Measurements from ENCODE around the gene STN1.

The STN1 gene

DNA sequence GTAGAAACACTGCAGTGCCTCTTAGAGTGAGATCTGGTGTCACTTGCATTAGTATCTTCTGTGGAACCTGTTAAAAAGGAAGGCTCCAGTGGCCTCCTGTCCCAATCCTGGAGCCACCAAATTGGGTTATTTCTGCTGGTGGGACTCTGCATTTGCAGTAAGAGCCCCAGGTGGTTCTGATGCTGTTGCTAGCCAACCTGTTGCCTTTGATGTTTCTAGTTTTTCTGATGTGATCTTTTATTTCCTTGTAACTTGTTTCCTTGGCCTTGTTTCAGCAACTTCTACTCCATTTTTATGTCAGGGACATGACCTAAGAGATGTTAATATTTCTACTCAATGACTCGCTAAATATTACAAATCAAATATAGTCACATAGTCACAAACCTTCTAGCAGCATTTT, 12.5 kb upstream of the STN1 start:
- in situ Hi-C loops (cut with MboI; ENCODE audit: low sequenced_read_pairs): no loop called here

DNA sequence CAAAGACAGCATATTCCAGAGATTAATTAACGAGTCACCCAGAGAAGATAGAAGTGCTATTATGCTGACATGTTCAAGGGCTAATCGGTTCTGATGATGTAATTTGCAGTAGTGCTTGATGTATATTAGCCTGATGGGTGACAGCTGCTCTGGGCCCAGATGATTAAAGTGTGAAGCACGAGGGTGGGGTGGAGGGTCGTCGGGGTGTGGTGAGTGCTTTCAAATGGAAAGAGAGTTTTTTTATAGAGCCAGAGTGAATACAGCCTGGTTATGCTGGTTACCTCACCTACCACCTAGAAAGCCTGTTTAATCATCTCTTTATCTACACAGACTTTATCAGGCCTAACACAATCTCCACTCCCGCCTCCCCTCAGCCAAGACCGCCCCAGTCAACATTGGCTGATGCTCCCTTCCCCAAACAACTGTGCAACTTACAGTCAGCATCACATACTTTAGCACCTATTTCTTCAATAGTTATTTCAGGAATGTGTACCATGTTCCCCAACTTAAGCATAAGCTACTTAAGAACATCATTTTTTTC, 11.5 kb upstream of the STN1 start:
- in situ Hi-C loops (cut with MboI; ENCODE audit: low sequenced_read_pairs): no loop called here

DNA sequence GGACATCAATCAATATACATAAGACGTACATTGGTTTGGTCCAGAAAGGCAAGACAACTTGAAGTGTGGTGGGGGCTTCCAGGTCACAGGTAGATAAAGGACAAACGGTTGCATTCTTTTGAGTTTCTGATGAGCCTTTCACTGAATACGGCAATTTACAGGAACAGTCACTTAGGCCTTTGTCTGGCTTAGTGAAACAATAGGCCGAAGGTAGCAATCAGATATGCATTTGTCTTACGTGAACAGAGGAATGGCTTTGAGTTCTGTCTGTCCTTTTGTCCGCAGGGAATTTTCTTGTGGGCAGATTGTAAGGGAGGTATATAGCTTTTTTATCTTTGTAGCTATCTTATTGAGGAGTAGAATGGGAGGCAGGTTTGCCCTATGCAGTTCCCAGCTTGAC, 10.8 kb upstream of the STN1 start:
- in situ Hi-C loops (cut with MboI; ENCODE audit: low sequenced_read_pairs): no loop called here

DNA sequence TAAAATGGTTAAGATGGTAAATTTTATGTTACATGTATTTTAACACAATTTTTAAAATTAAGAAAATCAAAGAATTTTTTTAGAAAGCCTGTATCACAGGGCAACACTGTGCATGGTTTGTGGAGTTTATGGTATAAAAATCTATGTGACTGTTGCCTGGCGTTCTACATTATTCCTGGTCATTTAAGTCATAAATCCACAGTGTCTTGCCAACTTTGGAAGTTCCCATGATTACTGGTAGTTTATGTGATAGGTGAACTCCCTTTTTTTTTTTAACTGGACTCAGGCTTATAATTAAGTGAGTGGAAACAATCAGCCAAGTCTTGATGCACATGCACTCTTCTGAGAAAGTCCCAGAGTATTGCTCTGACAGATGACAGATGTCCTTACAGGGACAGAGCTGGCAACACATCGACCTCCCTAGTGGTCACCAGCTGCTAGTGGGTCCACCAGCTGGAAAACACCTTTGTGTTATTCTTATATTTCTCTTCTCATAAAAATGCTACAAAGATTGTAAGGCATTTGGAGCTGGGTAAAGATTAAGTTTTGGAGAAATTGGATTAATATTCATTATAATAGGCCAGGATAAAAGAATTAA, 8.8 kb upstream of the STN1 start:
- in situ Hi-C loops (cut with MboI; ENCODE audit: low sequenced_read_pairs): no loop called here

DNA sequence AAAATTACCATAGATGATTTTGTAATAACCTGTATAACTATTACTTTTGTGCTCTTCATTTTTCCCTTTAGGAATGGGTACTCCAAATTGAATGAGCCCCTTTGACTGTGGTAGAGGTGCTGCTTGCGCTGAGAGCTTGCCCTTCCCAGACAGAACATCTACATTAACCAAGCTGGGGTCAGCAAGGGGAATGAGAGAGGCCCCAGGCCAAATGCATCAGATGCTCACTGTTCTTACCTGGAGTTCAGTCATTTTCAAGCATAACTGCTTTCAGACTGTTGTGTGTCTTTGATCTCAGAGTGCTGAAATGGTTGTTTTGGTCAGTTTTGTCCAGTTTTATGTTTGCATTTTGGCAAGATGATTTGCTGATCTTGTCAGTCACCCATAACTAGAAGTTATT, 7.6 kb upstream of the STN1 start:
- in situ Hi-C loops (cut with MboI; ENCODE audit: low sequenced_read_pairs): no loop called here

DNA sequence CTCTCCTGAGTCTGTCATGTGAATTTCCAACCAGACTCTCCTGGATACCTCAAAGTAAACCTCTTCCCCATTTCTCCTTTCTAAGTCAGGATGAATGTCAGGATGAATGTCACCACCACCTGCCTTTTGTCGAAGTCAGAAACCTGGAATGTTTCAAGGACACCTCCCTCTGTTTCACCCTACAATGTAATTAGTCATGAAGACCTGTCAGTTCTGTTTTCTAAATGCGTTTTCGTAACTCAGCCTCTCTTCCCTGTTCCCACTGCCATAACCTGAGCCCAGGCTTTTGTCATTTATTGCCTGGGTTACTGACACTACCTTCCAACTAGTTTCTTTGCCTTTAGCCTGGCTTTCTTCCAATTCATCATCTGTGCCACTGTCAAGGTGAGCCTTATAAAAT, 5.5 kb upstream of the STN1 start:
- in situ Hi-C loops (cut with MboI; ENCODE audit: low sequenced_read_pairs): no loop called here

DNA sequence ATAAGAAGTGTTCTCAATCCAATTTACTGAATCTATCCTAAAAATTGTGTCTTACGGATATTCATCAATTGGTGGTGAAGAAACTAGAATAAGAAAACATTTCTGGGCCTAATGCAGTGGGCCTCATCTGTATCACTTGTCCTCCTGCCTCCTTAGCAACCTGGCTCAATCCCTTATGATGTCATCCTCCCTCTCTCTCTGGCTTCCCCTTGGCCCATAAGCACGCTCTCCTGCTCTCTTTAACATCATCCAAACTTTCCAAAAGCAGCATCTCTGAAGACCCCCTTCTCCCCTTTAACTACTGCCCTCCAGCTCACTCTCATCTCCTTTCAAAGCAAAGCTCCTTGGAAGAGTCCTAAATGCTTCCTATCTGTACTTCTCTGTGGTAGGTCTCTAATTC, 4.7 kb upstream of the STN1 start:
- in situ Hi-C loops (cut with MboI; ENCODE audit: low sequenced_read_pairs): no loop called here

DNA sequence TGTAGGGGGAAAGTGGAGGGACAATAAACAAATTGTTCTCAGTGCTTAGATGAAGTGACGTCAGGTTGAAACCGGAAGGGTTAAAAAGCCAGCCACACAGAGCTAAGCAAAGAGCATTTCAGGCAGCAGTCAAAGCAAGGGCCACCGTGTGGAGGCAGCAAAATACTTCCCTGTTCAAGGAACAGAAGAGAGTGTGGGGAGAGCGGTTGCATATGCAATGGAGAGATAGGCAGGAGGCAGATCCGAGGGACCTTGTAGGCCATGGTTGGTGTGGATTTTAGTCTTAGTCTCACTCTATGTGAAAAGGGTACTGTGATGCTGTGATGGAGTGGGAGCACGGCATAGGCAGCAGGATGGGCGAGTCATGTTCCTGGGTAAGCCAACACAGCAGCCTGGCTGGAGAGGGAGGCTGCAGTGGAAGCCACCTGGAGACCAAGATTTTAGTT, 3.8 kb upstream of the STN1 start:
- in situ Hi-C loops (cut with MboI; ENCODE audit: low sequenced_read_pairs): no loop called here

DNA sequence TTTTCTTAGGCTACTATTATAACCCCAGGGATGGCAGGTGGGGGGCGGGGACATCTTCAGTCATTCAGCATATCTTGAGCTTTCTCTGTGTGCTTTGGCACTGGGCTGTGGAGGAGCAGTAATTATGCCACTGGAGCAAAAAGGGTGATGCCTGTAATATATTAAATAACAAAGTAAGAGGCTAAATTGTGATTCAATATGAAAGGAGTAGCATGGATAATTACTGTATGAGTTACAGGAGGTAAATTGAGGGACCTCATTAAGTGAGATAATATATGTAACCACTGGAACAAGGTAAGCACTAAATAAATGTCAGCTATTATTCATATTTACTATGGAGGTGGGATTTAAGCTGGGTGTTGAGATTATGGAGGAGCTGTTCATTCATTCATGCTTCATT, 3.3 kb upstream of the STN1 start:
- in situ Hi-C loops (cut with MboI; ENCODE audit: low sequenced_read_pairs): no loop called here

DNA sequence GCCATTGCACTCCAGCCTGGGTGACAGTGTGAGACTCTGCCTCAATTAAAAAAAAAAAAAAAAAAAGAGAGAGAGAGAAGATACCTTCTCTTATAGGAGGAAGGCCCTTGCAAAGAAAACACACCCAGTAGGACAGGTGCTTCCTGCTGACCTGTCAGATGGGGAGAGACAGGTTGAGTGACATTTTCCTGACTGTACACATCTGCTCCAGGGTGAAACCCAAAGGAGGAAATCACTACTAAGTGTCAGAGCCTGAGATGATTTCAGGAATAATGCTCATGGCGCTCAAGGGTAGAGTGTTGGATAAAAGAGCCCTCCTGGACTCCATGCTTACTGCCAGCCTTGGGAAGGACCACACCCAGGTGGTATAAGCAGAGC, 1.7 kb upstream of the STN1 start:
- in situ Hi-C loops (cut with MboI; ENCODE audit: low sequenced_read_pairs): no loop called here

DNA sequence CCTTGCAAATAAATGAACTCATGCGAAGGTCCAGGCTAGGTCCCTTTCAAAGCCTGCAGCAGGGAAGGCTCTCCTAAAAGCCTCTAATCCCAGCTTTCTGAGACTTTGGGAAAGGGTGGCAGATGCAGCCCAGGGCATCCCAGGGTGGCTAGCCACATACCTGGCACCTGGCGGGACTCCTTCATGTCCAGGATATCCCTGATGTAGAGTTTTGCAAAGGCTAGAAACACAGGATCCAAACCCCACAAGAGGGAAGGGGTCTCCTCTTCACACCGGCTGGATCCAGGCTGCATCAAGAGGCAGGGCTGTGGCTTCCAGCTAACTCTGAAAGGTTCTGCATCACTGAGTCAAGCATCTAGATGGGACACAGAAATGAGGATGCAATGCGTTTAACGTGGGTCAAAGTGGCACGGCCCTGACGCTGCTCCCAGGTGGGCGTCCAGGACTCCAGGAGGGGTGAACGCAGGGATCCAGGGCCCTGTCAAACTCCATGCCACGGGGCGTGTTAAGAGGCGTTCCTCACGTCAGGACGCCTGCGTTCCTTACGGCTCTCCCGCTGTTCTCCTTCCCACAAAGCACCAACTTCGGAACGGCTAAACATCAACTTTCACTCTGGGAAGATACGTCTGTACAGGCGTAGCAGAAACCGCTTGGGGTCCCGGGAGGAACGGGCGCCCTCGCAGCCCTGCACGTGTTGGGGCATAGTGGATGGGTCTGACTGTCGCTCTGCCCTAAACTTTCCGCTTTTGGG, 507 bp downstream of the STN1 start:
- in situ Hi-C loops (cut with MboI; ENCODE audit: low sequenced_read_pairs): no loop called here

DNA sequence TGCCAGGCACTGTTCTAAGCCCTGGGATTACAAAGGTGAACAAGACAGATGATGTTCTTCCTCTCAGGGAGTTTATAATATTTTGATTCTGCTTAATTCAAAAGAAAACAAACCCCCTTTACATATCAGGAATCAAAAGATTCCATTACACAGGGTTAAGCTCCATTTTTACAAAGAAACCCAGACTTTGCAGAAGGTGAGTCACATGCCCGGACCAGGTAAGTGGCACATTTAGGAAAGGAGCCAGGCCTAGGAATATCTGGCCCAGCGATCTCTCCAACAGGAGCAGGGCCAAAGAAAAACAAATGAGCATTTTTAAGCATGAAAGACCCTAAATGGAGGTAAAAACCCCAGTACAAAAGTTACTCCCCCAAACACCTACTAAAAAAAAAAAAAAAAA, 1.1 kb downstream of the STN1 start:
- in situ Hi-C loops (cut with MboI; ENCODE audit: low sequenced_read_pairs): no loop called here

DNA sequence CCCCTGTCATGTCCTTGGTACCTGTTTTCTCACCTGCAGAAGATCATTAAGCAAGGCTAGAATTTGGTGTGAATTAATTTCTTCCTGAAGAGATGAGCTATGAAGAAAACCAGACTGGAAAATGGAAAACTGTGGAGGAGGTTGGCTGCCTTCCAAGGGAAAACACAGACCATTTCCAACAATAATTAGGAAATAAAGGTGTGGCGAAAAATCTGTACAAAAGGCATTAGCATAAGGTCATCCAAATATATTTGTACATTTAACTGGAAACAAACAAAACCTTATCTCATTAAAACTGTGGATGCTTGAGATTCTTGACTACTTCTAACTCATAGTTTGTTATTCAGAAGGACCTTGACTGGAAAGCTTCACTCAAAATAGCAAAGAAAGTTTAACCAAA, 1.7 kb downstream of the STN1 start:
- in situ Hi-C loops (cut with MboI; ENCODE audit: low sequenced_read_pairs): no loop called here

DNA sequence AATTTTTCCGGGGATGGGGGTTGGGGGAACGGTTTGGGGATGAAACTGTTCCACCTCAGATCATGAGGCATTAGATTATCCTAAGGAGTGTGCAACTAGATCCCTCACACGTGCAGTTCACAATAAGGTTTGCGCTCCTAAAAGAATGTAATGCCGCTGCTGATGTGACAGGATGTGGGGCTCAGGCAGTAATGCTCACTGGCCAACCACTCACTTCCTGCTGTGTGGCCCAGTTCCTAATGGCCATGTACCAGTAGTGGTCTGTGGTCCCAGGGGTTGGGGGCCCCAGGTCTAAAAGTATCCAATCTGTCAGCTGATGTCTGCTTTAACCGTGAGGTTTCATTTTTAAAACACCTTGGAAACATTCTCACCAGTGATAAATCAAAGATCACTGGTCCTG, 2.2 kb downstream of the STN1 start:
- in situ Hi-C loops (cut with MboI; ENCODE audit: low sequenced_read_pairs): no loop called here

DNA sequence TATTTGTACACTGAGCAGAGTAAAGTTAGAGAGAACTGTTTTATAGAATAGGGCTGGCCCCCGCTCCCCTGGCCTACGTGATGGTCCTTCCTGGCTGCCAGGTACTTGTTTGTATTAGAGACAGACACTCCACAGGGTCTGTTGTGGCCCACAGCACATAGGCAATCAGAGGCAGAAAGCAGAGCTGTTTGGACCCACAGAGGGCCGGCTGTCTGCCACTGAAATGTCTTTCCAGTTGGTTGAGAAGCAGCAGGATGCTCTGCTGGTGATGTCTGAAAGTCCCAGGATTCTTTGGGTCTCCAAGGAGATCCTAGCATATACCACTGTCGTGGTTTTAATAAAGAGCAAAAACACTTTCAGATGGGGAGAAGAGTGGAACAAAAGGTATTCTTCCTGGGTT, 5.2 kb downstream of the STN1 start:
- in situ Hi-C loops (cut with MboI; ENCODE audit: low sequenced_read_pairs): no loop called here

DNA sequence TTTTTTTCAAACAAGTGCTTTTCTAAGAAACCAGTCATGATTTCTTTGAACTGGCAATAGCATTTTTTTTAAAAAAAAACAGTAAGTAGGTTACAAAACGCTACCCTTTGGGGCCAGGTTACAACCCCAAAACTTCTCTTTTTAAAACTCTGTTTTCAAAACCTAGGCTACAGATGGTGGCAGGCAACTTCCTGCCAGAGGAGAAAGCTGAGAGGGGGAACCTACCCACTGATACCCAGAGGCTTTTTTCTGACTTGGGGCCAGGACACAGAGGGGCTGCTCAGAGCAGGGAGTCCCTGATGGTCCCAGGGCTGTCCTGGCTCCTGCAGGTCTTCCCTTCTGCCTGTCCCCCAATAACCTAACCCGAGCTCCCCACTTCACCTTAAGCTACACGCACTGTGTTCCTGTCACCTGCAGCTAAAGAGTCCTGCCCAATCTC, 6.9 kb downstream of the STN1 start:
- in situ Hi-C loops (cut with MboI; ENCODE audit: low sequenced_read_pairs): no loop called here

DNA sequence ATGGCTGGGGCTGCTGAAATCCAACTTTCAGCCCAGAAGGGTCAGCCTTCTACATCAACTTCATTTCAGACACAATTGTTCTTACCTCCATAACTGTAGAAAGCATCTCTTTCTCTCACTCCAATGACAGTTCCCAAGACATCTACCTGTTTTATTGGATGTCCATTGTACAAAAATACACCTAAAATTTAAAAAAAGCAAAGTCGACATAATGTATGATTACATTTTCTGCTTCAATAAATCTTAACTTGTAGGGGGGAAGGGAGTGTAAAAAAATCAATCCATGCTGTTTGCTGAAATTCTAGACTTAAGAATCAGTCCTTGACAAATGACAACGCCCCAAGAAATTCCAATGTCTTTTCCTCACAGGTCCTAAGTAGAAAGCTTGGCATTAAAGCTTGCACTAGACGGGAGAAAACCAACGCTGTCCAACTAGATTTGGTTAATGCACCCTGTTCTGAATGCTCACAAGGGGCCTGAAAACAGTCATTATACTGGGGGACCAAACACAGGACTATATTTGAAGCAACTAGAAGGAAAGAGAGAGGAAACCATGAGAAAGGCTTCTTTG, 7.5 kb downstream of the STN1 start:
- in situ Hi-C loops (cut with MboI; ENCODE audit: low sequenced_read_pairs): no loop called here

DNA sequence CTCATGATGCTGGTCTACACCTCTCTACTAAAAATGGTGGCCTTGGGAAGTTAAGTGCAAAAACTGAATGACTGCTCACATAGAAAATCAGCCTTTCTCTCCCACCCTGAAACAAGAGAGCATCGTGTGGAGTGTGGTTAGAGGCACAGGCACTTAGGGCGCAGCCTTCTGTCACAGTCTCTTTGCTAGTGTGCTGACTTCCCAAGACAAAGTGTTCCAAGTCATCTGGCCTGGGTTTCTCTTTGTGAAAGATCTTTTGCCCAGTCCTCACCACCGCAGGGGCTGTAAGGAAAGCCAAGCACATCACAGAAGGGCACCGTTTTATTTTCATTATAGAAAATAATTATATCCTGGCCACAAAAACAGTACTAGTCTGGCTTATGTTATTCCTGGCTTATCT, 12.5 kb downstream of the STN1 start:
- in situ Hi-C loops (cut with MboI; ENCODE audit: low sequenced_read_pairs): no loop called here

DNA sequence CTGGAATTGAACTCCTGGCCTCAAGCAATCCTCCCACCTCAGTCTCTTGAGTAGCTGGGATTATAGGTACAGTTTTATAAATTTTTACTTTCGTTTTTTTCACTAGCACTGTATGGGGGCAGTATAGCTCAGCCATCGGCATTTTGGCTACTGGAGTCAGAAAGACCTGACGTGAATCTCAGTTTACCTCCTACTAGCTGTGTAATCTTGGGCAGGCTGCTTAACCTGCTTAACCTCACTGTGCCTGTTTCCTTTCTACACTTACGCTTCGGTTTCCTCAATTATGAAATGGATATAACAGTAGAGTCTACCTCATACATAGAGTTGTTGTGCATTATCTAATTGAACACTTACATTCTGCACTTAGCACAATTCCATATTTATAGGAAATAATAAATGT, 16.7 kb downstream of the STN1 start:
- in situ Hi-C loops (cut with MboI; ENCODE audit: low sequenced_read_pairs): no loop called here

DNA sequence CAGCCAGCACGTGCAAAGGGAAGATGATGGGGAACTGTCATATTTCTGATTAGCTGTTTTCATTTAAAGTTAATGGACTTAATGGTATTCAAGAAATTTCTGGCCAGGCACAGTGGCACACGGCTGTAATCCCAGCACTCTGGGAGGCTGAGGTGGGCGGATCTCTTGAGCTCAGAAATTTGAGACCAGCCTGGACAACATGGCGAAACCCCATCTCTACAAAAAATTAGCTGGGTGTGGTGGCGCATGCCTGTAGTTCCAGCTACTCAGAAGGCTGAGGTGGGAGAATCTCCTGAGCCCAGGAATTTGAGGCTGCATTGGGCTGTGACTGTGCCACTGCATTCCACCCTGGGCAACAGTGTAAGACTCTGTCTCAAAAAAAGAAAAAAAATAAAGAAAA, 18.7 kb downstream of the STN1 start:
- in situ Hi-C loops (cut with MboI; ENCODE audit: low sequenced_read_pairs): loop anchor here (25.0 kb wide), 2 partner anchors 238 to 313 kb away; no protein-coding TSS in a partner anchor

DNA sequence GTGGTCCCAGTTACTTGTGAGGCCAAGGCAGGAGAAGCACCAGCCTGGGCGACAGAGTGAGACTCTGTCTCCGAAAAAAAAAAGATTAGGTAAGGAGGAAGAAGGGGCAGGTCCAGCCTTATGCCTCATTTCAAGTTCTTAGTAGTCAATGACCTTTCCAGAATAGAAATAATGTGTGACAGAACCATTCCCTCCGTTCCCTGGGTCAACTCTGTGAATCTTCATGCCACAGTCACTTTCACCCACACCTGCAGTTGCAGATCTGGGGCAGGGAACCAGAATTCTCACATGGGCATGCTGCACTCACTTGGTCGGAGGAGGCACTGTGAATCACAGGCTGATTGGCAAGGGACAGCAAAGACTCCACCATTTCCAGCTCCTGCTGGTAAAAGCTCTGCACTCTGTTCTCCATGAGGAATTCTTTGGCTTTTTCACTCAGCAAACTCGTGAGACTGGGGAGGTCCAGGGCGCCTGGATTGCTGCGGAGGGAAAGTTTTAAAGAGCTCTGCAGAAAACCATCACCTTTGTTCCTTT, 20.7 kb downstream of the STN1 start:
- in situ Hi-C loops (cut with MboI; ENCODE audit: low sequenced_read_pairs): loop anchor here (25.0 kb wide), 2 partner anchors 240 to 315 kb away; no protein-coding TSS in a partner anchor

DNA sequence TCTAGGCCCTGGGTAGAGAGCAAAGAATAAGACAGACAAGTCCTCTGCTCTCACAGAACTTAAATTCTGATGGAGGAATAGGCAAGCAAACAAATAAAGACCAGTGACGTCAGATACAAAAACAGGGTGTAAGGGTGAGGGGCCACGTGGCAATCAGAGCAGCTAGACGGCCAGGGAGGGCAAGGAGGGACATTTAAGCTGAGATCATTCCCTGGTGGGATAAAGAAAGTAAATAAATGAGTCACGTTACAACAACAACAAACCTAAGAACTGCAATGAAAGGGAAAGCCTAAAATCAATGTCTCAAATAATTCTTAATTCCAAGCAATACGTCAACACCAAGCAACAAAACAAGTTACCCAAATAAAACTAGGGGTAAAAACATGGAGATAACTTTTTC, 21.8 kb downstream of the STN1 start:
- in situ Hi-C loops (cut with MboI; ENCODE audit: low sequenced_read_pairs): loop anchor here (25.0 kb wide), 2 partner anchors 241 to 316 kb away; no protein-coding TSS in a partner anchor

Data from HL-60/S4 (cell line).